HEK293T (cell line): Measurements from ENCODE around the gene TXNDC11.

Experiments
- CTCF ChIA-PET: fragments of 350-600 bp; formaldehyde crosslinking; extraction: SDS; loops from one replicate; lab custom pipeline; 2021; ENCODE audit warnings: antibody characterized with exemption, inconsistent platforms; lab: Yijun Ruan, JAX
- POLR2A ChIA-PET: fragments of 350-600 bp; formaldehyde crosslinking; extraction: SDS; loops from one replicate; lab custom pipeline; 2020; ENCODE audit warnings: antibody characterized with exemption, inconsistent platforms; lab: Yijun Ruan, JAX
- DNase-seq: peaks from one replicate; pipeline ENCODE4 v3.0.0; 2012; ENCODE audit warnings: mixed read lengths; ENCODE audit errors: extremely low spot score
- ARNT ChIP-seq: fragments of 450-650 bp; IDR thresholded peaks from 2 replicates; pipeline ENCODE4 v1.6.1; 2017; ENCODE audit warnings: mild to moderate bottlenecking
- BHLHE40 ChIP-seq: fragments of 450-650 bp; IDR thresholded peaks from 2 replicates; pipeline ENCODE4 v1.6.1; 2016; ENCODE audit warnings: mild to moderate bottlenecking, moderate library complexity, borderline replicate concordance
- CTBP1 ChIP-seq: fragments of 450-650 bp; IDR thresholded peaks from 2 replicates; pipeline ENCODE4 v1.6.1; 2016; ENCODE audit warnings: borderline replicate concordance
- ELF4 ChIP-seq: fragments of 450-650 bp; IDR thresholded peaks from 2 replicates; pipeline ENCODE4 v1.6.1; 2017; ENCODE audit warnings: antibody characterized with exemption
- FOXA1 ChIP-seq: fragments of 450-650 bp; IDR thresholded peaks from 2 replicates; pipeline ENCODE4 v1.6.1; 2016; ENCODE audit warnings: mild to moderate bottlenecking
- FOXK2 ChIP-seq: fragments of 450-650 bp; IDR thresholded peaks from 2 replicates; pipeline ENCODE4 v1.6.1; 2016; ENCODE audit warnings: mild to moderate bottlenecking
- FOXM1 ChIP-seq: fragments of 450-650 bp; IDR thresholded peaks from 2 replicates; pipeline ENCODE4 v1.6.1; 2017; ENCODE audit warnings: mild to moderate bottlenecking, borderline replicate concordance
- HDGF ChIP-seq: fragments of 450-650 bp; IDR thresholded peaks from 2 replicates; pipeline ENCODE4 v1.6.1; 2017; ENCODE audit warnings: antibody characterized with exemption, borderline replicate concordance
- L3MBTL2 ChIP-seq: fragments of 450-650 bp; conservative IDR thresholded peaks from 2 replicates; pipeline ENCODE4 v1.6.1; 2016; ENCODE audit warnings: mild to moderate bottlenecking
- LEF1 ChIP-seq: fragments of 450-650 bp; IDR thresholded peaks from 2 replicates; pipeline ENCODE4 v1.6.1; 2017; ENCODE audit warnings: mild to moderate bottlenecking, borderline replicate concordance
- NFRKB ChIP-seq: fragments of 450-650 bp; IDR thresholded peaks from 2 replicates; pipeline ENCODE4 v1.6.1; 2016; ENCODE audit warnings: mild to moderate bottlenecking, moderate library complexity
- SP1 ChIP-seq: fragments of 450-650 bp; IDR thresholded peaks from 2 replicates; pipeline ENCODE4 v1.6.1; 2017
- SUZ12 ChIP-seq: fragments of 450-650 bp; IDR thresholded peaks from 2 replicates; pipeline ENCODE4 v1.6.1; 2016; ENCODE audit warnings: mild to moderate bottlenecking
- TARDBP ChIP-seq: fragments of 450-650 bp; IDR thresholded peaks from 2 replicates; pipeline ENCODE4 v1.6.1; 2016
- ZNF384 ChIP-seq: fragments of 450-650 bp; IDR thresholded peaks from 2 replicates; pipeline ENCODE4 v1.6.1; 2016
- TF ChIP-seq, protein P1 (sequence below): fragments of 450-650 bp; IDR thresholded peaks from 2 replicates; pipeline ENCODE4 v1.6.1; 2016

The TXNDC11 gene

DNA sequence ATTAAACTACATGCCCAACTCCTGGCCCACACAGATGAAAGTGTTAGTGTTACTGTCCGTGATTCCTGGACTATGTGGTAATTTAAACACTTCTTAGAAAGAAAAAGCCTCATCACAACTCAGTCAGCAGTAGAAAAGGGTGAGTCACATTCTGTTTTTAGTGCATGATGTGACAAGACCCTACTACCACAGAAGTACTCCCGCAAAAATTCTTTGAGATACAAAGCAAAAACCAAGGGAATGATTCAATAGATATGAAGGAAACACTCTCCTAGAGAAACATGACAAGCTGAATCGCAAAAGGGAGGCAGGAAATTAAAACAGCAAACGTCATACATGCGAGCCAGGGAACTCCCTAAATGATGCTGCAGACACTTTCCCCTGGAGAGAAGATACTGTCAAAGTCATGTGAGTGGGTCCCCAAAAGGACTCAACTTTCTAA lies 60.0 kb downstream of the TXNDC11 start:
- no peak for DNase-seq
- POLR2A ChIA-PET = no interaction called here

DNA sequence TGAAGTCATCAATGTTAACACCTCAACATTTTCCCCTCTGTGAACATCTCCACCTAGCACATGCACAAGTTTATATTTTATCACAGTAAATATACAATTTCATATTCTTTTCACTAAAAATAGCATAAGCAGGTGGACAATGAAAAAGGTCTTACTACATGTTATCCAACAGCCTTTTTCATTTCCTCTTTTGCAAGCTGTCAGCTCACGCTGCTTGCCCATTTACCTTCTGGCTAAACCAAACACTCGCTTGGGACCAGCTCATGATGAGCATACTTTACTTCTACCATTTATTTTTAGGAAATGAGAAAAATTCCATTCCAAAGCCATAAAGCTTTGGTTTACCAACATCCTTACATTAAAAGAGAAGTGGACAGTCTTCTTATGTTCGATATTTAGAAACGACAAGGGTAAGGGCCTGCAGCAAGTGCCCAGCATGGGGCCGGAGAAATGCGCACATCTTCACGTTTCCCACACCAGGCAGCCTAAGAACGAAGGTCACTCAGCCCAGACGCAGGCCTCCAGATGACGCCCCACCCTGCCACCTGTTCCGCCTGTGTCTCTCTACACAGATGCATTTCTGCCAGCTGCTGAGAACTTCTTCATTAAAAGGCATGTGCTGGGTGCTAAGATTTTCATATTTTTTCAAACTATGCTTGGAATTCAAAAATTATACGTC lies 60.5 kb downstream of the TXNDC11 start:
- TF ChIP-seq LEF1 (no peak), NFRKB (no peak), FOXA1 (no peak), CTBP1 (no peak), FOXK2 (no peak), FOXM1 (no peak), ZNF384 (no peak), SUZ12 (no peak), L3MBTL2 (no peak), ELF4 (no peak), TARDBP (no peak), BHLHE40 (no peak), ARNT (no peak), SP1 (no peak), HDGF (no peak)
- TF ChIP-seq, protein P1, sequence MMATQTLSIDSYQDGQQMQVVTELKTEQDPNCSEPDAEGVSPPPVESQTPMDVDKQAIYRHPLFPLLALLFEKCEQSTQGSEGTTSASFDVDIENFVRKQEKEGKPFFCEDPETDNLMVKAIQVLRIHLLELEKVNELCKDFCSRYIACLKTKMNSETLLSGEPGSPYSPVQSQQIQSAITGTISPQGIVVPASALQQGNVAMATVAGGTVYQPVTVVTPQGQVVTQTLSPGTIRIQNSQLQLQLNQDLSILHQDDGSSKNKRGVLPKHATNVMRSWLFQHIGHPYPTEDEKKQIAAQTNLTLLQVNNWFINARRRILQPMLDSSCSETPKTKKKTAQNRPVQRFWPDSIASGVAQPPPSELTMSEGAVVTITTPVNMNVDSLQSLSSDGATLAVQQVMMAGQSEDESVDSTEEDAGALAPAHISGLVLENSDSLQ = no peak
- ChIA-PET POLR2A (no interaction called here), CTCF (no interaction called here)
- no peak for DNase-seq

More for the DNA sequence above, 60.0 kb downstream of the TXNDC11 start:
- CTCF ChIA-PET = no interaction called here
- no peak for TF ChIP-seq NFRKB
- TF ChIP-seq L3MBTL2 = no peak
- no peak for TF ChIP-seq FOXM1
- TF ChIP-seq HDGF = no peak
- TF ChIP-seq TARDBP = no peak
- TF ChIP-seq ARNT = no peak
- no peak for TF ChIP-seq ZNF384

DNA sequence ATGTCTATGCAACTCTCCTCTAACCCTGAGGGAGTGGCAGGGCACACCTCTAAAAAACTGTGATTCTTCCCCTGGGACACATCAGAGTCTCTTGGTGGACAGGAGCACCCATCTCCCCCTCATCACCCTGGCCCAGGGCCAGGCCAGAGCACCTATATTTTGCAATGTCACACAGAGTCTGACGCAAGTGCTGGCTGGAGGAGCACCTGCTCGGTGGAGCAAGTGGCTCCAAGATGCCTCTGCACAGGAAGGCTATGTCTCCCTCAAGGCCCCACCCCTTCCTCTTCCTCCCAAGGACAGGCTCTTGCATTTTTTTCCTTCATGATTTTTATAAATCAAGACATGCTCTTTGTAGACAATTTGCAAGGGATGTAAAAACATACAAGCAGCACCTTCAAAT lies 61.1 kb downstream of the TXNDC11 start:
- TF ChIP-seq HDGF (no peak), CTBP1 (no peak), L3MBTL2 (no peak)
- DNase-seq = no peak
- POLR2A ChIA-PET = no interaction called here
- CTCF ChIA-PET = no interaction called here

DNA sequence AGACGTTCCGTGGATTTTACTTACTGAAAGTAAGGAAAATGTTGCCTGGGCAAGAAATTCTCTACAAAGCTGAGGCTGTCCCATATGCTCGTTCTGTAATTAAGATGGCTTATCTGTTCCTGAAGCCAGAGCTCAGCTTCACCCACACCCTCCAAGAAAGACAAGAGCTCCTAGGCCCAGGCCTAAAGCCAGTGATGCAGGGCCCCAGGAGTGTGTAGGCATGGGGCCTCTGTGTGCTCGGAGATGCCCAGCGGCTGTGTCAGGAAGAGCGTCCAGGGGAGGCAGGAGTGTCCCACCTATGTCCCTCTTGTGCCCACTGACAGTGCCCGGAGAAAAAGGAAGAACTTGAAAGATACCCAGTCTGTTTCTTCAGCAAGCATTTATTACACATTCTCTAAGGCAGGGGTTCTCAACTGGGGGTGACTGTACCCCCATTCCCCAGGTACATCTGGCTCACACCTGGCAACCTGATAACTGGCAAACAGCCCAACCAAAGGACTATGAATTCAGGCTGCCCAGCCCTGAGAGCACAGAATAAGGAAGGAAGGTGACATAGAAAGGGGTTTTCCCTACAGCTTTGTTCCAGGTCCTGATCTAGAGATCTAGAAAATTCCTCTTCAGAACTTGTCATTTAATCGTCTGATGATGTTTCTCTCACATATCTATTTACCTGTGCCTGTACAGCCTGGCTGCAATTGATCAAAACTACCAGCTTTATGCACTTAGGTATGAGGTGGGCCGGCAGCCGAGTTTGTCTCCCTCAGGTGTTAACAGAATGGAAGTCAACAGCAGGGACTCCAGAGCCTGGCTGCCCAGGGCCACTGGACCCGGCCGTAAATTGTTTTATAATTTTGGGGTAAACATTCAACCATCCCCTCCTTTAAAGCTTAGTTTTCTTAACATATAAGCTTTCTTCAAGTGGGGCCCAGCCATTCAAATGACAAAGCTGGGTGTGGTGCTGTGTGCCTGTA lies 62.4 kb downstream of the TXNDC11 start:
- DNase-seq = no peak
- POLR2A ChIA-PET = no interaction called here
- CTCF ChIA-PET = no interaction called here
- TF ChIP-seq L3MBTL2 = no peak
- no peak for TF ChIP-seq HDGF

DNA sequence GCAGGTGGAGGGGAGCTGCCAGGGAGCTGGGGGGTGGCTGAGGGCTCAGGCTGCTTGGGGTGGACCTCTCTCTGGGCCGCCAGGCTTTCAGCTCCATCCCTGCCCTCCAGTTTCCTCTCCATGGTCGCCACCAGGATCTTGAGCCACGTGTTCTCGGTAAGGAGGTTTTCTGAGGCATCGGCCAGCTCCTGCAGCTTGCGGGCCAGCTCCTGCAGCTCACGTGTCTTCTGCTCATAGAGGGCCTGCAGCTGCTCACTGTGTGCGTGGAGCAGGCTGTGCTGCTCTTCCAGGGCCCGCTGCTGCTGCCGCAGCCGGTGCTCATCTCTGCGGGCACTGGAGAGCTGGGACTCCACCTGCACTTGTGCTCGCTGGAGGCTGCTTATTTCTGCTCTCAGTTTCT lies 63.4 kb downstream of the TXNDC11 start:
- TF ChIP-seq NFRKB (no peak), ARNT (no peak), ELF4 (no peak), FOXM1 (no peak), TARDBP (no peak), CTBP1 (no peak), LEF1 (no peak), SUZ12 (no peak), HDGF (no peak), FOXK2 (no peak), L3MBTL2 (no peak), FOXA1 (no peak), BHLHE40 (no peak), SP1 (no peak), ZNF384 (no peak)
- TF ChIP-seq, protein P1 = no peak
- no peak for DNase-seq
- ChIA-PET CTCF (no interaction called here), POLR2A (no interaction called here)

DNA sequence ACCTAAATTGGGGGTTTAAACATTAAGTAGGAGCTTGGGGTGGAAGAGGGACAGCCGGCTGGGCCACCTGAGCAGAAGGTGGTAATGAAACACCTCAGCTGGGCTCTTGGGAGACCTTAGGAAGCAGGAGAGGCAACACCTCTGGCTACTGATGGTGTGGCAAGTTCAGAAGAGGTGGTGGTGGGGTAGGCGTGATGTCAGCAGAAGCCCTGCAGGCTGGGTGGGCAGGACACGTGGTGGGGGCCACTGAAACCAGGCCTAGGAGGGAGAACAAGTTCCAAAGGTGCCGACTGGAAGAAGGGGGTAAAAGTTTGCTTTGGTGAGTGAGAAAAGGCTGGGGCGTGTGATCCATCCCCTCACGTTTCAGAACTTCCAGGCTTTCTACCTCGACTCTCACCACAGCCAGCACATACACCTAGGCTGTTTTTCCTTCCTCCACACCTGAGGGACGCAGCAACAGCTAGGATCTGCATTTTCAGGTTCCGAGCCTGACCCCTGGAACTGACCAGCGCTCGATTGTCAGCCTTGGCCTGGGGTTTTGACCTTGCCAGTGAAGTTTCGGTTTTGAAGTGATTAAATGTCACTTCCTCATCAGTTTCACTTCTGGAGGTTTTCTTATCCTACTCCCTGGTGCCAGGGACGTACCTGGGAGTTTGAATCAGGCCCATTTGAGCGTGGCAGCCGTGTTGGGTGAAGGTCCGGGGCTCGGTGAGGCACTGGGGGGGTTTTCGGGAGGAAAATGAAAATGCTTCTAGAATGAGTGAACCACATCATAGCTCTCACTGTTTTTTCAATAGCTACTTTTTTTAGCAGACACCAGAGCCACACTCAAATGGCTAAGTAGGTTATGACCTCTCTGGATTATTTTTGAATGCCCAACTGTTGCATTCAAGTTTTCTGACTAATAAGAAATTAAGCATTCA lies 64.4 kb downstream of the TXNDC11 start:
- ChIA-PET POLR2A (no interaction called here), CTCF (interaction anchor here (0.5 kb wide), 1 partner anchor 441 kb away, joined by 3 read pairs; no protein-coding TSS in a partner anchor)
- no peak for DNase-seq
- TF ChIP-seq ARNT (no peak), ZNF384 (no peak), ELF4 (no peak), BHLHE40 (no peak), SP1 (no peak), L3MBTL2 (no peak), HDGF (no peak), LEF1 (no peak), CTBP1 (no peak), FOXK2 (no peak), FOXA1 (no peak)
- TF ChIP-seq, protein P1 = no peak
